IPS DF 6.9 (cell line): ENCODE data around the gene RANBP1.

Source experiments
- DNase-seq: peaks from one replicate; pipeline ENCODE4 v3.0.0-alpha.2; 2013; ENCODE audit warnings: low read depth, low spot score
- H3K27ac ChIP-seq: one replicate; pipeline ENCODE4 v1.5.1; 2013; ENCODE audit warnings: low read length, control low read depth
- H3K27me3 ChIP-seq: 2 replicates; pipeline ENCODE4 v1.6.1; 2013; ENCODE audit warnings: mild to moderate bottlenecking, low read length; ENCODE audit not compliant: control insufficient read depth, insufficient read depth
- H3K36me3 ChIP-seq: 2 replicates; pipeline ENCODE4 v1.6.1; 2013; ENCODE audit warnings: low read length; ENCODE audit not compliant: control insufficient read depth, insufficient read depth
- H3K4me1 ChIP-seq: 2 replicates; pipeline ENCODE4 v1.6.1; 2013; ENCODE audit warnings: low read length; ENCODE audit not compliant: control insufficient read depth, insufficient read depth
- H3K4me3 ChIP-seq: 2 replicates; pipeline ENCODE4 v1.5.1; 2013; ENCODE audit warnings: mild to moderate bottlenecking, low read length
- H3K9me3 ChIP-seq: 2 replicates; pipeline ENCODE4 v1.6.1; 2013; ENCODE audit warnings: low read length, inconsistent platforms; ENCODE audit not compliant: control insufficient read depth, insufficient read depth
- WGBS: extraction: QIAGEN DNeasy Blood & Tissue Kit; methylation state at CpG from one replicate; pipeline ENCODE4 v1.1.7; 2013; ENCODE audit warnings: mixed read lengths, missing lambda C conversion rate; ENCODE audit not compliant: insufficient read length, insufficient coverage; 5-methylcytosine and 5-hydroxymethylcytosine counted together

Gene RANBP1

GRCh38 chr22:20080776-20081654, 34.9 kb upstream of the RANBP1 start:
- DNase-seq = no peak
- no CpG with 5 or more reads among the region's 27 CpGs for WGBS
- Histone ChIP-seq H3K4me3 (peak overlapping the region; percentile 82; the same call in 1 of the 2 replicates), H3K9me3 (no peaks in the 10 kb centered on the region), H3K36me3 (peaks cover 4% of the 10 kb centered on the region; the same call in 1 of the 2 replicates), H3K27ac (no peak overlapping the region), H3K27me3 (no peaks in the 10 kb centered on the region), H3K4me1 (peaks cover 1% of the 10 kb centered on the region; the same call in 1 of the 2 replicates)

DNA sequence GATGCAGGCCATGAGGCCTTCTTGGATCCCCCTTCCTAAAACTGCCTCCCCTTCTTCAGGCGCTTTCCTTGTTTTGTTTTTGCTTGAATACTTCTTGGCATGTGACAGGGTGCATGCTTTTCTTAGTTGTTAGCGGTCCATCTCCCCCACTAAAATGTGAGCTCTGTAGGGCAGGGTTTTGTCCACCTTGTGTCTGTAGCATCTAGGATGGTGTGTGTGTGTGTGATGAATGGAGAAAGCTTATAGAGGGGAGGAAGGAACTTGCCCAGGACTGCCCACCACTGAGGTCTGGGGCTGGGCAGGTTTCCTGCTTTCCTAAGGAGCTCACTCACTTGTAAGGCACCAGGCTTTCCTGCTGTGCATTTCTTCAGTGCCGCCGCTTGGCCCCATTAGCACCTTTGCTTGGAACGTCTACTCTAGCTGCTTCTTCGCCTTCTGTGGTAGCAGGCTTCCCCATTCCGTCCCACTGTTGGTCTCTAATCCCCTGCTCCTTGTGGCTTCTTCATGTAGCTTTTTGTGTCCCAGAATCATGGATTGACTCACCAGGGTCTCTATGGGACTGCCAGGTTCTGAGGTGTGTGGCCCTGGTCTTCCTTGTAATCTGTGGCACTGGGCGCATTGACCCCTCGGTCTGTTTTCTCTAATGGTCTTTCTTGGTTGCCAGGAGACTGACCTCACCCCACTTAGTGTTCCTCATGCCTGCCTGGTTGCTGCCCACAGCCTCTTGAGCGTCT, 32.6 kb upstream of the RANBP1 start:
- DNase-seq = no peak
- peaks cover 24% of the 10 kb centered on the region for H3K36me3 ChIP-seq
- no peaks in the 10 kb centered on the region for H3K27me3 ChIP-seq
- no CpG with 5 or more reads among the region's 10 CpGs for WGBS
- H3K4me1 ChIP-seq = peaks cover 1% of the 10 kb centered on the region; the same call in 1 of the 2 replicates
- H3K27ac ChIP-seq = no peak overlapping the region
- H3K9me3 ChIP-seq = no peaks in the 10 kb centered on the region
- no peak overlapping the region for H3K4me3 ChIP-seq

- peaks cover 1% of the 10 kb centered on the region; the same call in 1 of the 2 replicates for H3K4me1 ChIP-seq
- peaks cover 31% of the 10 kb centered on the region for H3K36me3 ChIP-seq
- H3K27ac ChIP-seq = no peak overlapping the region
- no peak overlapping the region for H3K4me3 ChIP-seq
- no CpG with 5 or more reads among the region's 10 CpGs for WGBS
- H3K9me3 ChIP-seq = no peaks in the 10 kb centered on the region
- H3K27me3 ChIP-seq = no peaks in the 10 kb centered on the region
- DNase-seq = no peak
Measured at GRCh38 chr22:20083891-20084546, 31.9 kb upstream of the RANBP1 start.

- Histone ChIP-seq H3K4me3 (no peak overlapping the region), H3K27me3 (no peaks in the 10 kb centered on the region), H3K4me1 (peaks cover 1% of the 10 kb centered on the region; the same call in 1 of the 2 replicates), H3K36me3 (peaks cover 39% of the 10 kb centered on the region), H3K9me3 (no peaks in the 10 kb centered on the region), H3K27ac (no peak overlapping the region)
- WGBS = no CpG with 5 or more reads among the region's 23 CpGs
- DNase-seq = no peak
Measured at GRCh38 chr22:20084547-20085413, 31.1 kb upstream of the RANBP1 start.

DNA sequence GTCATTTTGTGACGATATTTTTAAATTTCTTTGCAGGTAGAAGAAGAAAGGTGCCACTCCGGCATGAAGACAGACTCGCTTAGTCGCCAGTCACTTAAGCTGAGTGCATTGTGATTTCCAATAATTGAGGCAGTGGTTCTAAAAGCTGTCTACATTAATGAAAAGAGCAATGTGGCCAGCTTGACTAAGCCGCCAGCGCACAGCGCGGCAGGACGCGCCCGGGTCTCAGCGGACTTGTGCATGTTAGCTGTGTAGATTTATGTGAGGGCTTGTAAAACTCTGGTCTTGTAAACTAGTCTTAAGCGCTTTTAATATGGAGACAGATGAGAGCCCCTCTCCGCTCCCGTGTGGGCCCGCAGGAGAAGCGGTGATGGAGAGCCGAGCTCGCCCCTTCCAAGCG, 30.3 kb upstream of the RANBP1 start:
- WGBS = no CpG with 5 or more reads among the region's 20 CpGs
- DNase-seq = no peak
- no peaks in the 10 kb centered on the region for H3K9me3 ChIP-seq
- H3K4me1 ChIP-seq = peaks cover 1% of the 10 kb centered on the region; the same call in 1 of the 2 replicates
- H3K36me3 ChIP-seq = peaks cover 47% of the 10 kb centered on the region
- no peaks in the 10 kb centered on the region for H3K27me3 ChIP-seq
- H3K4me3 ChIP-seq = no peak overlapping the region
- no peak overlapping the region for H3K27ac ChIP-seq

DNA sequence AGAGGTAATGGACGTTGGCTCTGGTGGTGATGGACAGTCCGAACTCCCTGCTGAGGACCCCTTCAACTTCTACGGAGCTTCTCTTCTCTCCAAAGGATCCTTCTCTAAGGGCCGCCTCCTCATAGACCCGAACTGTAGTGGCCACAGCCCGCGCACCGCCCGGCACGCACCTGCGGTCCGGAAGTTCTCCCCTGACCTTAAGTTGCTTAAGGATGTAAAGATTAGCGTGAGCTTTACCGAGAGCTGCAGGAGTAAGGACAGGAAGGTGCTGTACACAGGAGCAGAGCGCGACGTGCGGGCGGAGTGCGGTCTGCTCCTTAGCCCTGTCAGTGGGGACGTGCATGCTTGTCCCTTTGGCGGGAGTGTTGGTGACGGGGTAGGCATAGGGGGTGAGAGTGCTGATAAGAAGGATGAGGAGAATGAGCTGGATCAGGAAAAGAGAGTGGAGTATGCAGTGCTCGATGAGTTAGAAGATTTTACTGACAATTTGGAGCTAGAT, 29.8 kb upstream of the RANBP1 start:
- Histone ChIP-seq H3K4me3 (no peak overlapping the region), H3K27ac (no peak overlapping the region), H3K36me3 (peaks cover 51% of the 10 kb centered on the region), H3K27me3 (no peaks in the 10 kb centered on the region), H3K9me3 (no peaks in the 10 kb centered on the region), H3K4me1 (peaks cover 1% of the 10 kb centered on the region; the same call in 1 of the 2 replicates)
- no CpG with 5 or more reads among the region's 24 CpGs for WGBS
- no peak for DNase-seq

- DNase-seq = no peak
- no CpG with 5 or more reads among the region's 5 CpGs for WGBS
Measured at GRCh38 chr22:20086763-20087162, 29.1 kb upstream of the RANBP1 start.

DNA sequence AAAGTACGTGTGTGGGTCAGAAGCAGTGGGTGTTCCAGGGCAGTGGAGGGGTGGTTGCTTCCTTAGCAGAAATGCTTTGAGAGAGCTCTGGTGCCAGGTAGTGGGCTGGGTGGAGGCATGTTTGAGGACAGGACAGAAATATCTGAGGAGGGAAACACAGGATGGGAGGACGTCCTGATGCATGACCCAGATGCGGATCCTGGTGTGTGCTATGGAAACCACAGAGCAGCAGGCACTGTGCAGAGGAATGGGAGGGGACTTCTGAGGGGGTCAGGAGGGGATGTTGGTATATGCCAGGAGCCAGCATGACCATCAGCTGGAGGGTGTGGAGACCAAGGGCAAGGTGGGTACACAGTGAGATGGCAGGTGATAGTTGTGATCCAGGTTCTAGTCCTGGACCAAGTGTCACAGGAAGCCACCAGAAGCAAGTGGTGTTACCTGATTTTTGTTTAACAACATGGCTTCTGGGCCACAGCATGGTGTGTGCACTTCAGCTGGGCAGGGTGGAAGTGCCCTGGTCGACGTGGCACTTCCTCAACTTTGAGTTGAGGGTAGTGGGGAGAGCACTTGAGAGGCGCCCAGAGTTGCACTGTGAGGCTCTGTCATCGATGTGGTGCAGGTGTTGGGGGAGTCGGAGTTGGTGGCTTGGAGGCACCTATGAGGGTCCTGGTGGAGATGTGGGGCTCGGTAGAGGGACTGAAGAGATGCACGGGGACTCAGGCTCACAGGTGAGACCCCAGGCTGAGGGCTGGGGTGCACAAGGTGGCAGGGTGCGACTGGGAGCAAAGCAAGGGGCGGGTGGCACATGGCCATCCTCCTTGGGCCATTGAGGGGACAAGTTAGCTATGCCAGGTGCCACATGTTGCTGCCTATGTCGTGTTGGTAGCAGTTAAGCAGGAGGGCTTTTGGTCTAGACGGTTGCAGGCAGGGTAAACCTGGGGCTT, 28.3 kb upstream of the RANBP1 start:
- no peak for DNase-seq
- no peak overlapping the region for H3K27ac ChIP-seq
- peaks cover 66% of the 10 kb centered on the region for H3K36me3 ChIP-seq
- H3K4me3 ChIP-seq = no peak overlapping the region
- no CpG with 5 or more reads among the region's 14 CpGs for whole genome bisulfite sequencing
- H3K4me1 ChIP-seq = peaks cover 1% of the 10 kb centered on the region; the same call in 1 of the 2 replicates
- no peaks in the 10 kb centered on the region for H3K27me3 ChIP-seq
- no peaks in the 10 kb centered on the region for H3K9me3 ChIP-seq

More at GRCh38 chr22:20086763-20087162, 29.1 kb upstream of the RANBP1 start:
- no peak overlapping the region for H3K27ac ChIP-seq
- peaks cover 58% of the 10 kb centered on the region for H3K36me3 ChIP-seq
- H3K4me3 ChIP-seq = no peak overlapping the region
- H3K4me1 ChIP-seq = peaks cover 1% of the 10 kb centered on the region; the same call in 1 of the 2 replicates
- no peaks in the 10 kb centered on the region for H3K9me3 ChIP-seq
- no peaks in the 10 kb centered on the region for H3K27me3 ChIP-seq

DNA sequence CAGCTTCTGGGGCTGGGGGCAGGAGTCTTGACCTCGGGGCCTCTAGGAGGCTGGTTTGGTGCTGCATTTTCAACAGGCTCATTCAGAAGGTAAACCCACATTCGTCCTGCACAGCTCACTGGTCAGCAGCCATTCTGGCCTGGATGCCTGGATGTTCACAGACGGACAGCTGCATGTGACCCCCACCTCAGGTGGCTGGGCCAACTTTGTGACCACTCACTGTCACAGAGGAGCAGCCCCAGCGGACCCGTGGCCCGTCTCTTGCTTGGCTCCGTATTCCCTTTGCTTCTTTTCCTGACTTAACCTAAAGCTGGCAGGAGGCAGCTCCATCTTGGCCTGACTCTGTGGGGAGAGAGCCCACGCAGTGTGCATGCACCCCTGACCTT, 27.6 kb upstream of the RANBP1 start:
- WGBS = no CpG with 5 or more reads among the region's 8 CpGs
- Histone ChIP-seq H3K27ac (no peak overlapping the region), H3K4me3 (no peak overlapping the region), H3K36me3 (peaks cover 69% of the 10 kb centered on the region), H3K4me1 (peaks cover 1% of the 10 kb centered on the region; the same call in 1 of the 2 replicates), H3K9me3 (no peaks in the 10 kb centered on the region), H3K27me3 (no peaks in the 10 kb centered on the region)
- DNase-seq = no peak
